SK-N-SH (cell line): ENCODE measurements around the gene ANKRD18A. TPM values are rescaled to one million over a fixed set of nuclear protein-coding genes. Genes with fewer than 3 reads are reported as not detected.

Experiments used
- CTCF ChIA-PET: fragments of 300-600, 350-600 bp; formaldehyde crosslinking; extraction: SDS; loops from one replicate; lab custom pipeline; 2021; lab: Yijun Ruan, JAX
- POLR2A ChIA-PET: fragments of 350-600 bp; sonication (Branson Sonifier 250); formaldehyde crosslinking; extraction: SDS; loops from one replicate; lab custom pipeline; 2020; ENCODE audit warnings: antibody characterized with exemption, inconsistent platforms; lab: Yijun Ruan, JAX
- DNase-seq: peaks from one replicate; pipeline ENCODE4 v3.0.0; 2012
- H2AFZ ChIP-seq: fragments of 200-600 bp; sonication (generic); 2 replicates; pipeline ENCODE4 v1.8.1; 2016; ENCODE audit warnings: antibody characterized with exemption, mild to moderate bottlenecking, low read depth
- H3F3A ChIP-seq: fragments of 200-600 bp; sonication (generic); replicated peaks from 2 replicates; pipeline ENCODE3; 2016; ENCODE audit warnings: antibody characterized with exemption, mild to moderate bottlenecking; ENCODE audit not compliant: insufficient read depth
- H3K27ac ChIP-seq, 2 experiments: fragments of 200-500 bp in 1 of 2; fragments of 200-600 bp in 1 of 2; sonication (Bioruptor generic) in 1 of 2; sonication (generic), shearing (Covaris generic) in 1 of 2; 2 replicates each; pipeline versions ENCODE4 v1.5.1 to v1.6.1; 2014 to 2016; ENCODE audit warnings: low read depth in 2 of 2, inconsistent platforms in 1 of 2, low read length in 1 of 2, mild to moderate bottlenecking in 1 of 2, mixed read lengths in 1 of 2
- H3K27me3 ChIP-seq: fragments of 200-600 bp; sonication (generic), shearing (Covaris generic); 2 replicates; pipeline ENCODE4 v1.6.1; 2016; ENCODE audit warnings: mixed run types; ENCODE audit not compliant: insufficient read depth
- H3K36me3 ChIP-seq, 2 experiments: fragments of 200-500 bp in 1 of 2; fragments of 200-600 bp in 1 of 2; sonication (Bioruptor generic) in 1 of 2; sonication (generic) in 1 of 2; replicated peaks in 1 of 2; 2 replicates each; pipeline versions ENCODE3 to v1.5.1; 2014 to 2016; ENCODE audit warnings: low read length in 1 of 2, mild to moderate bottlenecking in 1 of 2; ENCODE audit not compliant: insufficient read depth in 2 of 2, control insufficient read depth in 1 of 2
- H3K4me1 ChIP-seq, 2 experiments: fragments of 200-500 bp in 1 of 2; fragments of 200-600 bp in 1 of 2; sonication (Bioruptor generic) in 1 of 2; sonication (generic), shearing (Covaris generic) in 1 of 2; 2 replicates each; pipeline versions ENCODE4 v1.5.1 to v1.6.1; 2014 to 2016; ENCODE audit warnings: low read depth in 1 of 2, low read length in 1 of 2, mixed run types in 1 of 2; ENCODE audit not compliant: insufficient read depth in 2 of 2, control insufficient read depth in 1 of 2
- H3K4me2 ChIP-seq: fragments of 200-600 bp; sonication (generic), shearing (Covaris generic); 2 replicates; pipeline ENCODE4 v1.6.1; 2017; ENCODE audit warnings: mixed run types
- H3K4me3 ChIP-seq, 2 experiments: fragments of 200-500 bp in 1 of 2; fragments of 200-600 bp in 1 of 2; sonication (Bioruptor generic) in 1 of 2; sonication (generic), shearing (Covaris generic) in 1 of 2; 2 replicates each; pipeline versions ENCODE4 v1.5.1 to v1.8.1; 2014 to 2016; ENCODE audit warnings: low read depth in 2 of 2, inconsistent platforms in 1 of 2, low read length in 1 of 2, mild to moderate bottlenecking in 1 of 2, mixed read lengths in 1 of 2, moderate library complexity in 1 of 2
- H3K79me2 ChIP-seq: fragments of 200-600 bp; sonication (generic); 2 replicates; pipeline ENCODE4 v1.8.1; 2017; ENCODE audit warnings: mild to moderate bottlenecking; ENCODE audit not compliant: insufficient read depth
- H3K9ac ChIP-seq: fragments of 200-600 bp; sonication (generic); 2 replicates; pipeline ENCODE4 v1.6.1; 2017; ENCODE audit warnings: mixed run types
- H3K9me2 ChIP-seq: fragments of 200-600 bp; sonication (generic); 2 replicates; pipeline ENCODE4 v1.6.1; 2017; ENCODE audit warnings: mixed run types
- H3K9me3 ChIP-seq: fragments of 200-600 bp; sonication (generic); 2 replicates; pipeline ENCODE4 v1.6.1; 2017; ENCODE audit warnings: mixed run types, mild to moderate bottlenecking, moderate library complexity
- H4K20me1 ChIP-seq: fragments of 200-600 bp; sonication (generic); 2 replicates; pipeline ENCODE4 v1.6.1; 2017; ENCODE audit warnings: mild to moderate bottlenecking, mixed run types; ENCODE audit not compliant: insufficient read depth
- CHD2 ChIP-seq: fragments of 150-350 bp; IDR thresholded peaks from 2 replicates; pipeline ENCODE4 v1.6.1; 2018; ENCODE audit warnings: low read length; ENCODE audit not compliant: partially characterized antibody
- EZH2phosphoT487 ChIP-seq: fragments of 200-600 bp; sonication (generic); IDR thresholded peaks from 2 replicates; pipeline ENCODE4 v1.6.1; 2017; ENCODE audit warnings: low read depth, mixed run types, mild to moderate bottlenecking, antibody characterized with exemption, moderate library complexity, borderline replicate concordance
- FOSL2 ChIP-seq: IDR thresholded peaks from 2 replicates; pipeline ENCODE4 v1.4.0; 2012; ENCODE audit warnings: low read depth, mild to moderate bottlenecking, moderate library complexity, borderline replicate concordance
- FOXM1 ChIP-seq: IDR thresholded peaks from 2 replicates; pipeline ENCODE4 v1.4.0; 2012; ENCODE audit warnings: low read depth, mild to moderate bottlenecking
- JUND ChIP-seq: IDR thresholded peaks from 2 replicates; pipeline ENCODE4 v1.4.0; 2012
- MEF2A ChIP-seq: IDR thresholded peaks from 2 replicates; pipeline ENCODE4 v1.4.0; 2012; ENCODE audit warnings: low read depth, borderline replicate concordance
- NRF1 ChIP-seq: IDR thresholded peaks from 2 replicates; pipeline ENCODE4 v1.6.1; 2012; ENCODE audit warnings: low read depth, mild to moderate bottlenecking, low read length
- RAD21 ChIP-seq: IDR thresholded peaks from 2 replicates; pipeline ENCODE4 v1.6.1; 2012; ENCODE audit warnings: mild to moderate bottlenecking, low read length
- RFX5 ChIP-seq: IDR thresholded peaks from 2 replicates; pipeline ENCODE4 v1.6.1; 2012; ENCODE audit warnings: mild to moderate bottlenecking, improper control_type of control experiment, low read length
- RXRA ChIP-seq: IDR thresholded peaks from 2 replicates; pipeline ENCODE4 v1.4.0; 2012; ENCODE audit warnings: low read depth, mild to moderate bottlenecking, borderline replicate concordance
- SIN3A ChIP-seq: IDR thresholded peaks from 2 replicates; pipeline ENCODE4 v1.6.1; 2012; ENCODE audit warnings: low read depth, mild to moderate bottlenecking, low read length, moderate library complexity, borderline replicate concordance
- TEAD4 ChIP-seq: IDR thresholded peaks from 2 replicates; pipeline ENCODE4 v1.4.0; 2012; ENCODE audit warnings: mild to moderate bottlenecking, borderline replicate concordance; ENCODE audit not compliant: insufficient read depth
- WGBS: methylation state at CpG from one replicate; pipeline ENCODE4 v1.1.6; 2017; ENCODE audit warnings: low lambda C conversion rate; 5-methylcytosine and 5-hydroxymethylcytosine counted together
- polyA plus RNA-seq, 3 experiments: library from polyadenylated mRNA; depleted of rRNA; stranded (reverse); fragments of >200 nt; gene quantifications; 2 replicates each; pipeline ENCODE4 v1.2.3, GENCODE V29; 2012
- TF ChIP-seq, protein P1 (sequence below): IDR thresholded peaks from 2 replicates; pipeline ENCODE4 v1.4.0; 2012; ENCODE audit warnings: low read depth, borderline replicate concordance
- TF ChIP-seq, protein P2 (sequence below): fragments of 150-350 bp; IDR thresholded peaks from 2 replicates; pipeline ENCODE4 v1.6.1; 2016; ENCODE audit warnings: mild to moderate bottlenecking, low read depth, low read length
- TF ChIP-seq, protein P3 (sequence below): IDR thresholded peaks from 2 replicates; pipeline ENCODE4 v1.4.0; 2012; ENCODE audit warnings: low read depth
- TF ChIP-seq, protein P4 (sequence below): fragments of 200-600 bp; sonication (generic); IDR thresholded peaks from 2 replicates; pipeline ENCODE4 v1.6.1; 2017; ENCODE audit warnings: antibody characterized with exemption, mild to moderate bottlenecking, moderate library complexity

Gene ANKRD18A
- polyA plus RNA-seq, 1 of the 3 experiments (the other 2 are of a cell fraction) = 0.02 TPM

DNA sequence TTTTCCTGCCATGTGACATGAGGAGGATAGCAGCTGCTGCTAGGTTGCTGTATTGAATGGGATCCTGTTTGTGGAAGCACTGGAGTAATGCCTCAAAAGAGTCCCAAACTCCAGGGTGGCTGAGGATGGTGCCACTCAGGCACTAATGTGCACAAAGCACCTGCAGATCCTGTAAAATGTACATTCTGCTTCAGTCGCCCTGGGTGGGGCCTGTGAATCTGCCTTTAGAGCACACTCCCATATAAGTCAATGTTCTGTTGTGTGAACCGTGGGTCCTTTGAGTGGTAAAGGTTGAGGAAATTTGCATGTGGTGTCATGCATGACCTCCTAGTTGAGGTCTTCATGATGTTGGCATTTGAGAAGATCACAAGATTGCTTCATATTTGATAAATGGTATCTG, 31.6 kb upstream of the ANKRD18A start:
- POLR2A ChIA-PET = no interaction called here
- H3K4me1 ChIP-seq = no peaks in the 10 kb centered on the region
- TF ChIP-seq RAD21 (no peak), MEF2A (no peak), RFX5 (no peak), JUND (no peak), EZH2phosphoT487 (no peak), NRF1 (no peak), FOSL2 (no peak), TEAD4 (no peak), SIN3A (no peak), CHD2 (no peak), FOXM1 (no peak), RXRA (no peak)
- TF ChIP-seq, protein P1, sequence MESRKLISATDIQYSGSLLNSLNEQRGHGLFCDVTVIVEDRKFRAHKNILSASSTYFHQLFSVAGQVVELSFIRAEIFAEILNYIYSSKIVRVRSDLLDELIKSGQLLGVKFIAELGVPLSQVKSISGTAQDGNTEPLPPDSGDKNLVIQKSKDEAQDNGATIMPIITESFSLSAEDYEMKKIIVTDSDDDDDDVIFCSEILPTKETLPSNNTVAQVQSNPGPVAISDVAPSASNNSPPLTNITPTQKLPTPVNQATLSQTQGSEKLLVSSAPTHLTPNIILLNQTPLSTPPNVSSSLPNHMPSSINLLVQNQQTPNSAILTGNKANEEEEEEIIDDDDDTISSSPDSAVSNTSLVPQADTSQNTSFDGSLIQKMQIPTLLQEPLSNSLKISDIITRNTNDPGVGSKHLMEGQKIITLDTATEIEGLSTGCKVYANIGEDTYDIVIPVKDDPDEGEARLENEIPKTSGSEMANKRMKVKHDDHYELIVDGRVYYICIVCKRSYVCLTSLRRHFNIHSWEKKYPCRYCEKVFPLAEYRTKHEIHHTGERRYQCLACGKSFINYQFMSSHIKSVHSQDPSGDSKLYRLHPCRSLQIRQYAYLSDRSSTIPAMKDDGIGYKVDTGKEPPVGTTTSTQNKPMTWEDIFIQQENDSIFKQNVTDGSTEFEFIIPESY = no peak
- TF ChIP-seq, protein P2, sequence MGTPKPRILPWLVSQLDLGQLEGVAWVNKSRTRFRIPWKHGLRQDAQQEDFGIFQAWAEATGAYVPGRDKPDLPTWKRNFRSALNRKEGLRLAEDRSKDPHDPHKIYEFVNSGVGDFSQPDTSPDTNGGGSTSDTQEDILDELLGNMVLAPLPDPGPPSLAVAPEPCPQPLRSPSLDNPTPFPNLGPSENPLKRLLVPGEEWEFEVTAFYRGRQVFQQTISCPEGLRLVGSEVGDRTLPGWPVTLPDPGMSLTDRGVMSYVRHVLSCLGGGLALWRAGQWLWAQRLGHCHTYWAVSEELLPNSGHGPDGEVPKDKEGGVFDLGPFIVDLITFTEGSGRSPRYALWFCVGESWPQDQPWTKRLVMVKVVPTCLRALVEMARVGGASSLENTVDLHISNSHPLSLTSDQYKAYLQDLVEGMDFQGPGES = no peak
- TF ChIP-seq, protein P3, sequence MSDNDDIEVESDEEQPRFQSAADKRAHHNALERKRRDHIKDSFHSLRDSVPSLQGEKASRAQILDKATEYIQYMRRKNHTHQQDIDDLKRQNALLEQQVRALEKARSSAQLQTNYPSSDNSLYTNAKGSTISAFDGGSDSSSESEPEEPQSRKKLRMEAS = no peak
- TF ChIP-seq, protein P4, sequence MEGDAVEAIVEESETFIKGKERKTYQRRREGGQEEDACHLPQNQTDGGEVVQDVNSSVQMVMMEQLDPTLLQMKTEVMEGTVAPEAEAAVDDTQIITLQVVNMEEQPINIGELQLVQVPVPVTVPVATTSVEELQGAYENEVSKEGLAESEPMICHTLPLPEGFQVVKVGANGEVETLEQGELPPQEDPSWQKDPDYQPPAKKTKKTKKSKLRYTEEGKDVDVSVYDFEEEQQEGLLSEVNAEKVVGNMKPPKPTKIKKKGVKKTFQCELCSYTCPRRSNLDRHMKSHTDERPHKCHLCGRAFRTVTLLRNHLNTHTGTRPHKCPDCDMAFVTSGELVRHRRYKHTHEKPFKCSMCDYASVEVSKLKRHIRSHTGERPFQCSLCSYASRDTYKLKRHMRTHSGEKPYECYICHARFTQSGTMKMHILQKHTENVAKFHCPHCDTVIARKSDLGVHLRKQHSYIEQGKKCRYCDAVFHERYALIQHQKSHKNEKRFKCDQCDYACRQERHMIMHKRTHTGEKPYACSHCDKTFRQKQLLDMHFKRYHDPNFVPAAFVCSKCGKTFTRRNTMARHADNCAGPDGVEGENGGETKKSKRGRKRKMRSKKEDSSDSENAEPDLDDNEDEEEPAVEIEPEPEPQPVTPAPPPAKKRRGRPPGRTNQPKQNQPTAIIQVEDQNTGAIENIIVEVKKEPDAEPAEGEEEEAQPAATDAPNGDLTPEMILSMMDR = no peak
- no peaks in the 10 kb centered on the region for H4K20me1 ChIP-seq
- H3F3A ChIP-seq = no peaks in the 10 kb centered on the region
- no peaks in the 10 kb centered on the region for H3K79me2 ChIP-seq
- no peaks in the 10 kb centered on the region for H3K27me3 ChIP-seq
- H3K4me3 ChIP-seq = no peak overlapping the region
- no peaks in the 10 kb centered on the region for H3K9me2 ChIP-seq
- H3K9ac ChIP-seq = no peak overlapping the region
- no peaks in the 10 kb centered on the region for H3K36me3 ChIP-seq
- H3K27ac ChIP-seq = no peak overlapping the region
- DNase-seq = no peak
- H3K4me2 ChIP-seq = no peak overlapping the region
- no peak overlapping the region for H2AFZ ChIP-seq
- whole genome bisulfite sequencing = 27% methylated on average over 2 of the region's 2 CpGs
- CTCF ChIA-PET = no interaction called here
- H3K9me3 ChIP-seq = no peaks in the 10 kb centered on the region
